GM18502 (cell line): ENCODE results near the gene DDIT3.
"Not testable (repeated sequence)": the region's sequence is repeated elsewhere in the genome, so short reads cannot be mapped to it uniquely, and the experiment has no call there.

Source experiments
- ATAC-seq: cut with Tn5 transposase; IDR thresholded peaks from one replicate; pipeline ENCODE4 v1.9.1; 2021; ENCODE audit warnings: mild to moderate bottlenecking; ENCODE audit not compliant: unreplicated experiment, poor library complexity

Gene DDIT3

GRCh38 chr12:57526477-57527126 is 6.3 kb upstream of the DDIT3 start:
- no peak for ATAC-seq

- no peak for ATAC-seq
Observed at GRCh38 chr12:57525615-57526383, 5.5 kb upstream of the DDIT3 start.

- no peak for ATAC-seq
Observed at GRCh38 chr12:57524814-57525614, 4.7 kb upstream of the DDIT3 start.

GRCh38 chr12:57523706-57524614 is 3.6 kb upstream of the DDIT3 start:
- ATAC-seq: no peak

- ATAC-seq: no peak
Observed at GRCh38 chr12:57522887-57523705, 2.8 kb upstream of the DDIT3 start.

GRCh38 chr12:57522011-57522886 is 1.9 kb upstream of the DDIT3 start, which contains the start of gene MBD6:
TSS of gene MBD6 (plus strand) at chr12:57522824. CDS start at chr12:57524304, 1,480 bp downstream.
- ATAC-seq: peak; percentile 39

- ATAC-seq: no peak
Observed at GRCh38 chr12:57521525-57522010, 1.3 kb upstream of the DDIT3 start.

- ATAC-seq: peak; percentile 1
Observed at GRCh38 chr12:57519796-57520052, 590 bp downstream of the DDIT3 start.

GRCh38 chr12:57518920-57519795 is 1.2 kb downstream of the DDIT3 start:
- ATAC-seq: no peak

GRCh38 chr12:57518176-57518919 is 2.0 kb downstream of the DDIT3 start:
- no peak for ATAC-seq

GRCh38 chr12:57517718-57518117 is 2.6 kb downstream of the DDIT3 start:
- ATAC-seq: not testable (repeated sequence)

GRCh38 chr12:57517187-57517586 is 3.1 kb downstream of the DDIT3 start:
- no peak for ATAC-seq

- ATAC-seq: no peak
Observed at GRCh38 chr12:57516617-57517153, 3.6 kb downstream of the DDIT3 start.

- ATAC-seq: no peak
Observed at GRCh38 chr12:57515934-57516541, 4.3 kb downstream of the DDIT3 start.

- no peak for ATAC-seq
Observed at GRCh38 chr12:57515408-57515933, 4.8 kb downstream of the DDIT3 start.
